Smooth muscle cell (in vitro differentiated cells): Measurements from ENCODE around the gene DACH1. TPM values are rescaled to one million over a fixed set of nuclear protein-coding genes. Genes with fewer than 3 reads are reported as not detected.

ENCODE experiments used
- DNase-seq: peaks from one replicate; lab custom pipeline; 2025; ENCODE audit not compliant: unreplicated experiment; lab: John Stamatoyannopoulos, UW
- H2AFZ ChIP-seq: fragments of 200-600 bp; sonication (generic); 2 replicates; pipeline ENCODE4 v1.6.0; 2016; ENCODE audit warnings: antibody characterized with exemption, low read depth, mild to moderate bottlenecking
- H3F3A ChIP-seq: fragments of 200-600 bp; sonication (generic); 2 replicates; pipeline ENCODE4 v1.6.0; 2017; ENCODE audit warnings: antibody characterized with exemption, low read depth
- H3K27ac ChIP-seq: fragments of 200-600 bp; sonication (generic); 2 replicates; pipeline ENCODE4 v1.5.1; 2016; ENCODE audit warnings: low read depth, mild to moderate bottlenecking
- H3K27me3 ChIP-seq: fragments of 200-600 bp; sonication (generic); 2 replicates; pipeline ENCODE4 v1.6.1; 2016; ENCODE audit warnings: low read depth, mild to moderate bottlenecking
- H3K36me3 ChIP-seq: fragments of 200-600 bp; sonication (generic); 2 replicates; pipeline ENCODE4 v1.5.1; 2016; ENCODE audit warnings: low read depth
- H3K4me1 ChIP-seq: fragments of 200-600 bp; sonication (generic); 2 replicates; pipeline ENCODE4 v1.5.1; 2016; ENCODE audit warnings: low read depth
- H3K4me2 ChIP-seq: fragments of 200-600 bp; sonication (generic); 2 replicates; pipeline ENCODE4 v1.6.0; 2016; ENCODE audit warnings: mild to moderate bottlenecking
- H3K4me3 ChIP-seq: fragments of 200-600 bp; sonication (generic); 2 replicates; pipeline ENCODE4 v1.5.1; 2016; ENCODE audit warnings: mild to moderate bottlenecking
- H3K79me2 ChIP-seq: fragments of 200-600 bp; sonication (generic); 2 replicates; pipeline ENCODE4 v1.6.0; 2016; ENCODE audit warnings: low read depth, mild to moderate bottlenecking
- H3K9ac ChIP-seq: fragments of 200-600 bp; sonication (generic); 2 replicates; pipeline ENCODE4 v1.6.0; 2016; ENCODE audit warnings: low read depth
- H3K9me3 ChIP-seq: fragments of 200-600 bp; sonication (generic); replicated peaks from 2 replicates; pipeline ENCODE4 v1.5.1; 2016; ENCODE audit warnings: low read depth
- H4K20me1 ChIP-seq: fragments of 200-600 bp; sonication (generic); 2 replicates; pipeline ENCODE4 v1.6.0; 2016; ENCODE audit warnings: low read depth
- WGBS: methylation state at CpG from one replicate; pipeline ENCODE4 v1.1.7; 2016; ENCODE audit warnings: low lambda C conversion rate; 5-methylcytosine and 5-hydroxymethylcytosine counted together
- polyA plus RNA-seq: library from polyadenylated mRNA; unstranded; fragments of >200 nt; fragmentation: Nextera tagmentation; extraction: Ambion mirVana; gene quantifications from 2 replicates; pipeline ENCODE4 v1.2.1, GENCODE V29; 2016
- total RNA-seq: library from RNA; depleted of rRNA; stranded (reverse); fragments of >200 nt; gene quantifications from 2 replicates; pipeline ENCODE4 v1.2.3, GENCODE V29; 2014
- TF ChIP-seq, protein P1 (sequence below): fragments of 200-600 bp; sonication (generic); IDR thresholded peaks from 2 replicates; pipeline ENCODE4 v1.5.1; 2017; ENCODE audit warnings: borderline replicate concordance, mild to moderate bottlenecking, antibody characterized with exemption; ENCODE audit not compliant: insufficient read depth, poor library complexity, severe bottlenecking

The DACH1 gene
- total and polyA plus RNA-seq, 2 experiments from 2014 or later = 0.33 to 1.6 TPM

DNA sequence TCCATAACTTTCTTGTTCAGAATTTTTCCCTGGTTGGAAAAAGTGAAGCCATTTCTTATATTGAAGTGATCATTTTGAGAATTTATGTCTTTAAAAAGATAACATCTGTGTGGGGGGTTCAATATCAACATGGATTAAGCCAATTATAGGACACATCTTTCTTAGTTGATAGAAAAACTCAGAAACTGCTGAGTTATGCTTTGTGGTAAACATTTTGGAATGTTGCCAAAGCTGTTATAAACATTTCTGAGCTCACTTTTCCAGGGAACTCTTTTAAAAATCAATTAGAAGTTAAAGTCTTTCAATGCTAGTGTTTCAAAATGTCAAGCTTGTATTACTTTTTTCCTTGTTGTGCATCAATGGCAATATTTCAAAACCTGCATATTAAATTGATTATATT, 248.8 kb downstream of the DACH1 start:
- H3K4me1 ChIP-seq = peaks cover 17% of the 10 kb centered on the region
- H3K4me2 ChIP-seq = peak overlapping the region; percentile 62
- no peaks in the 10 kb centered on the region for H3F3A ChIP-seq
- no peak overlapping the region for H3K4me3 ChIP-seq
- H3K79me2 ChIP-seq = no peaks in the 10 kb centered on the region
- no peak overlapping the region for H3K27ac ChIP-seq
- no peaks in the 10 kb centered on the region for H3K36me3 ChIP-seq
- H3K9me3 ChIP-seq = no peaks in the 10 kb centered on the region
- no peak for DNase-seq
- no peaks in the 10 kb centered on the region for H4K20me1 ChIP-seq
- H3K27me3 ChIP-seq = no peaks in the 10 kb centered on the region
- TF ChIP-seq, protein P1, sequence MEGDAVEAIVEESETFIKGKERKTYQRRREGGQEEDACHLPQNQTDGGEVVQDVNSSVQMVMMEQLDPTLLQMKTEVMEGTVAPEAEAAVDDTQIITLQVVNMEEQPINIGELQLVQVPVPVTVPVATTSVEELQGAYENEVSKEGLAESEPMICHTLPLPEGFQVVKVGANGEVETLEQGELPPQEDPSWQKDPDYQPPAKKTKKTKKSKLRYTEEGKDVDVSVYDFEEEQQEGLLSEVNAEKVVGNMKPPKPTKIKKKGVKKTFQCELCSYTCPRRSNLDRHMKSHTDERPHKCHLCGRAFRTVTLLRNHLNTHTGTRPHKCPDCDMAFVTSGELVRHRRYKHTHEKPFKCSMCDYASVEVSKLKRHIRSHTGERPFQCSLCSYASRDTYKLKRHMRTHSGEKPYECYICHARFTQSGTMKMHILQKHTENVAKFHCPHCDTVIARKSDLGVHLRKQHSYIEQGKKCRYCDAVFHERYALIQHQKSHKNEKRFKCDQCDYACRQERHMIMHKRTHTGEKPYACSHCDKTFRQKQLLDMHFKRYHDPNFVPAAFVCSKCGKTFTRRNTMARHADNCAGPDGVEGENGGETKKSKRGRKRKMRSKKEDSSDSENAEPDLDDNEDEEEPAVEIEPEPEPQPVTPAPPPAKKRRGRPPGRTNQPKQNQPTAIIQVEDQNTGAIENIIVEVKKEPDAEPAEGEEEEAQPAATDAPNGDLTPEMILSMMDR = no peak
- H3K9ac ChIP-seq = no peak overlapping the region
- H2AFZ ChIP-seq = no peak overlapping the region

DNA sequence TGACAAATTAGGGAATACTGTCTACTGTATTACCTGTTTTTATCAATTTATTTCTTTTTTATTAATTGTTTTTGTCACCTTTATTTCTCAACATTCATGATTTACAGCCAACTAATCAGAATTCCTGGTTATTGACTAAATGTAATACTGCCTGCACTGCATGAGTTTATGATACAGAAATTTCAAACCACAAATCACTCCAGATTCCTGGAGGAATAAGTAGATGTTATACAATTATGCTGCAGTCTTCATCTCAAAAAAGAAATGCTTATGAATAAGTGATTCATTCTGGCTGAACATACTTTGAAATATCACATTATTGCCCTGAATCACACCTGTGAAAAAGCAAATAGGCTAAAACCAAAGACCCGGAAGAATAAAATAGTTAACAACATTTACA, 249.7 kb downstream of the DACH1 start:
- Histone ChIP-seq H3K4me3 (no peak overlapping the region), H3K27me3 (no peaks in the 10 kb centered on the region), H3K9me3 (no peaks in the 10 kb centered on the region), H2AFZ (no peak overlapping the region), H3K9ac (no peak overlapping the region), H3K79me2 (no peaks in the 10 kb centered on the region), H3K4me2 (no peak overlapping the region), H4K20me1 (no peaks in the 10 kb centered on the region), H3K4me1 (peaks cover 17% of the 10 kb centered on the region), H3K27ac (no peak overlapping the region), H3F3A (no peaks in the 10 kb centered on the region), H3K36me3 (no peaks in the 10 kb centered on the region)
- DNase-seq = no peak
- 96% methylated on average over 1 of the region's 1 CpG for WGBS
- TF ChIP-seq, protein P1 = no peak

DNA sequence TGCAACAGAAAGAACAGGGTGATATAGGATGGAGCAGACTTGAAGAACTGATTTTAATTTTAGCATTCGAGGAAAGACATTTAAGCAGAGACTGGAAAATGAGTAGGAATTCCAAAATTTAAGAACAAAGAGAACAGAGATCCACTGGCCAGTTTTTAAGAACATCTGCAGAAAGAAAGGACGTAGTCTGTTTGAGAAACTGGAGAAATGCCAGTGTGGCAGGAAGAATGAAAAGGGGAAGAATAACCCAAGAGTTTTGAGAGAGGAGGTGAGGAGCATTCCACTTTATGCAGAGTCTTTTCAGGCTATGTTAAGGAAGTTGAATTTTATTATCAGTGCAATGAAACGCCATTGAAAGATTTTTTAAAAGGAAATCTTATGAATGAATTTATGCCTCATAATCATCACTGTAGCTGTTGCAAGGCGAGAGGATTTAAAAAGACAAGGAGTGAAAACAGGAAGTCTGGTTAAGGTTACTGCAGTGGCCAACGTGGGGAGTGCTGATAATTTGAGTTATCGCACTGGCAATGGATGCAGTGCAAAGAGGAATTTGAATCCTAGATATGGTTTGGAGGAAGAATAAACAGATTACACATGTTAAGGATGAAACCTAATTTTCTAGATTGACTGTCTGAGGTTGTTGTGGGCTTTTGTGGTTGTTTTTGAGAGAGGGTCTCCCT, 253.8 kb downstream of the DACH1 start:
- Histone ChIP-seq H3K4me1 (no peaks in the 10 kb centered on the region), H3K36me3 (no peaks in the 10 kb centered on the region), H3K79me2 (no peaks in the 10 kb centered on the region), H3K4me2 (no peak overlapping the region), H3K4me3 (no peak overlapping the region), H3K9me3 (no peaks in the 10 kb centered on the region), H3K9ac (no peak overlapping the region), H2AFZ (no peak overlapping the region), H3K27me3 (no peaks in the 10 kb centered on the region), H3F3A (no peaks in the 10 kb centered on the region), H4K20me1 (no peaks in the 10 kb centered on the region), H3K27ac (no peak overlapping the region)
- no peak for DNase-seq
- WGBS = 60% methylated on average over 6 of the region's 6 CpGs
- TF ChIP-seq, protein P1 = no peak

DNA sequence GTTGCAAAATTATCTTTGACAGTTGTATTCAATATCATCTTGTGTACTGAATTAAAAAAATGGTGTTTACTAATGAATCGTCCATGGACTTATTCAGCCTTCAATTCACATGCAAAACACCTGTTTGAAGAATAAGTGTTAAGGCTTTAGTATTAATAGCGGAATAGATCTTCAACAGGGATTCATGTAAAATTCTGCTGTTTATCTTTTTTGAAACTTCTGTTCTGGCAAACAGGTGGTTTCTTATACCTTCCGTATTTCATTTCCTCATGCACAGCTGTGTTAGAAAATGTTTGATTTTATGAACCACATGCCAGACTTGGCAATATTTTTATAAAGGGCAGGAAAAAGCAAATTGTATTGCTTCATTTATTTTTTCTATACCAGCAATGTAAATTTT, 255.7 kb downstream of the DACH1 start:
- Histone ChIP-seq H4K20me1 (no peaks in the 10 kb centered on the region), H3K4me2 (no peak overlapping the region), H3K9me3 (no peaks in the 10 kb centered on the region), H3K27me3 (no peaks in the 10 kb centered on the region), H3K4me3 (no peak overlapping the region), H2AFZ (no peak overlapping the region), H3F3A (no peaks in the 10 kb centered on the region), H3K9ac (no peak overlapping the region), H3K79me2 (no peaks in the 10 kb centered on the region), H3K27ac (no peak overlapping the region), H3K36me3 (no peaks in the 10 kb centered on the region), H3K4me1 (no peaks in the 10 kb centered on the region)
- DNase-seq = no peak
- 93% methylated on average over 3 of the region's 3 CpGs for WGBS
- TF ChIP-seq, protein P1 = no peak
